Measurements from ENCODE around the gene KIAA1549. TPM values are rescaled to one million over a fixed set of nuclear protein-coding genes. Genes with fewer than 3 reads are reported as not detected.

Gene KIAA1549
- total RNA-seq, 1 experiment from 2014 or later: 18.7 TPM

DNA sequence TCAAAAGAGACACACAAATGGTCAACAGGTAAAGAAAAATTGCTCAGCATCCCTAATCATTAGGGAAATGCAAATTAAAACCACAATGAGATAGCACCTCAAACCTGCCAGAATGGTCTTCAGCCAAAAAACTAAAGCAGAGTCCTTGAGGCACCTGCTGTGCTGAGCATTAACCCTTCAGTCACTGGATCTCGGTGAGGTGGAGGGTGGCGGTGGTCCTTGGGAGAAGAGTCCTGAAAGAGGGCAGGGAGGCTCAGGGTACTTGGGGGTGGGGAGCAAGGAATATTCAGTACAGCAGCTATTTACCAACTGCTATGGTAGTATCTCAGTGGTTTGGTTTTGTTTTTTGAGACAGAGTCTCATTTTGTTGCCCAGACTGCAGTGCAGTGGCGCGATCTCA, 7.1 kb downstream of the KIAA1549 start:
- Mint-ChIP-seq H3K9me3 (no peaks in the 10 kb centered on the region), H3K4me3 (peak overlapping the region; percentile 44), H3K27ac (peak overlapping the region; percentile 15), H3K4me1 (peaks cover 88% of the 10 kb centered on the region), H3K36me3 (no peaks in the 10 kb centered on the region), H3K27me3 (ENCODE audit: low read depth) (no peaks in the 10 kb centered on the region)
- DNase-seq (ENCODE audit: low spot score) (no peak), ATAC-seq (0 out of 2 replicates have a peak, but pooled peaks have one; percentile 6)
- ChIA-PET CTCF (interaction anchor here (0.6 to 1.5 kb wide), 3 partner anchors 88 to 366 kb away, joined by 3 to 5 read pairs (median 4); no protein-coding TSS in a partner anchor), POLR2A (no interaction called here)
- TF ChIP-seq, protein P1, sequence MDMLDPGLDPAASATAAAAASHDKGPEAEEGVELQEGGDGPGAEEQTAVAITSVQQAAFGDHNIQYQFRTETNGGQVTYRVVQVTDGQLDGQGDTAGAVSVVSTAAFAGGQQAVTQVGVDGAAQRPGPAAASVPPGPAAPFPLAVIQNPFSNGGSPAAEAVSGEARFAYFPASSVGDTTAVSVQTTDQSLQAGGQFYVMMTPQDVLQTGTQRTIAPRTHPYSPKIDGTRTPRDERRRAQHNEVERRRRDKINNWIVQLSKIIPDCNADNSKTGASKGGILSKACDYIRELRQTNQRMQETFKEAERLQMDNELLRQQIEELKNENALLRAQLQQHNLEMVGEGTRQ (CRISPR knock-in tag; IDR thresholded peaks at IDR 0.05): no peak
- no peak for TF ChIP-seq FOXJ3 (CRISPR knock-in tag; IDR thresholded peaks at IDR 0.05; ENCODE audit: borderline replicate concordance)
- TF ChIP-seq TP53 (CRISPR knock-in tag; IDR thresholded peaks at IDR 0.05): no peak
- no peak for TF ChIP-seq TEAD1 (CRISPR knock-in tag; IDR thresholded peaks at IDR 0.05)
- TF ChIP-seq TEAD4 (CRISPR knock-in tag; IDR thresholded peaks at IDR 0.05): no peak
- TF ChIP-seq JAZF1 (CRISPR knock-in tag; IDR thresholded peaks at IDR 0.05): no peak
- TF ChIP-seq, protein P2, sequence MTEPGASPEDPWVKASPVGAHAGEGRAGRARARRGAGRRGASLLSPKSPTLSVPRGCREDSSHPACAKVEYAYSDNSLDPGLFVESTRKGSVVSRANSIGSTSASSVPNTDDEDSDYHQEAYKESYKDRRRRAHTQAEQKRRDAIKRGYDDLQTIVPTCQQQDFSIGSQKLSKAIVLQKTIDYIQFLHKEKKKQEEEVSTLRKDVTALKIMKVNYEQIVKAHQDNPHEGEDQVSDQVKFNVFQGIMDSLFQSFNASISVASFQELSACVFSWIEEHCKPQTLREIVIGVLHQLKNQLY (CRISPR knock-in tag; IDR thresholded peaks at IDR 0.05): no peak

DNA sequence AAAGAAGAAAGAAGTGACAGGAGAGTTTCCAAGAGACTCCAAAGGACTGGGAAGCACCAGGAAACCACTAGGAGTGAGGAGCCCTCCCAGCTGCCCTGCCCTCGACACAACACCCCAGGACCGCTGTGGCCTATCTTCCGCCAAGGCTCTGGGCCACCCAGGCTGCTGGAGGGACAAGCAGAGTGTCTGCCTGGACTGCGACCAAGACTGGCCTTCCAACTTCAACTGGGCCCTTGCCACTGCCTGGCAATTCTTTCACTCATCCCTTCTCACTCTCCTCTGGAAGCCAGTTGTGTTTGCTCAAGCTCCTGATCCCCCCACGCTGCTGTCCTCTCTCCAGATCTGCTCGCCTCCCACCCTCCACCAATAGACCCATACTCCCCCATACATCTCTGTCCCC, 10.2 kb downstream of the KIAA1549 start:
- ATAC-seq (no peak), DNase-seq (ENCODE audit: low spot score) (no peak)
- H3K27me3 Mint-ChIP-seq (ENCODE audit: low read depth): no peaks in the 10 kb centered on the region
- ChIA-PET CTCF (no interaction called here), POLR2A (no interaction called here)
- no peak overlapping the region for H3K4me3 Mint-ChIP-seq
- H3K9me3 Mint-ChIP-seq: peaks cover 8% of the 10 kb centered on the region
- peak overlapping the region; percentile 18; the same call in 1 of the 2 replicates for H3K27ac Mint-ChIP-seq
- peaks cover 66% of the 10 kb centered on the region for H3K4me1 Mint-ChIP-seq
- peaks cover 7% of the 10 kb centered on the region; the same call in 1 of the 2 replicates for H3K36me3 Mint-ChIP-seq
- no peak for TF ChIP-seq SP1 (CRISPR knock-in tag; conservative IDR thresholded peaks at IDR 0.05)
- TF ChIP-seq ZNF219 (CRISPR knock-in tag; IDR thresholded peaks at IDR 0.05; ENCODE audit: borderline replicate concordance): no peak
- TF ChIP-seq MYBL2 (CRISPR knock-in tag; IDR thresholded peaks at IDR 0.05): no peak
- no peak for TF ChIP-seq JAZF1 (CRISPR knock-in tag; IDR thresholded peaks at IDR 0.05)
- no peak for TF ChIP-seq SMAD4 (CRISPR knock-in tag; IDR thresholded peaks at IDR 0.05)
- TF ChIP-seq, protein P3, sequence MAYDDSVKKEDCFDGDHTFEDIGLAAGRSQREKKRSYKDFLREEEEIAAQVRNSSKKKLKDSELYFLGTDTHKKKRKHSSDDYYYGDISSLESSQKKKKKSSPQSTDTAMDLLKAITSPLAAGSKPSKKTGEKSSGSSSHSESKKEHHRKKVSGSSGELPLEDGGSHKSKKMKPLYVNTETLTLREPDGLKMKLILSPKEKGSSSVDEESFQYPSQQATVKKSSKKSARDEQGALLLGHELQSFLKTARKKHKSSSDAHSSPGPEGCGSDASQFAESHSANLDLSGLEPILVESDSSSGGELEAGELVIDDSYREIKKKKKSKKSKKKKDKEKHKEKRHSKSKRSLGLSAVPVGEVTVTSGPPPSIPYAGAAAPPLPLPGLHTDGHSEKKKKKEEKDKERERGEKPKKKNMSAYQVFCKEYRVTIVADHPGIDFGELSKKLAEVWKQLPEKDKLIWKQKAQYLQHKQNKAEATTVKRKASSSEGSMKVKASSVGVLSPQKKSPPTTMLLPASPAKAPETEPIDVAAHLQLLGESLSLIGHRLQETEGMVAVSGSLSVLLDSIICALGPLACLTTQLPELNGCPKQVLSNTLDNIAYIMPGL (CRISPR knock-in tag; IDR thresholded peaks at IDR 0.05): no peak
- TF ChIP-seq, protein P4, sequence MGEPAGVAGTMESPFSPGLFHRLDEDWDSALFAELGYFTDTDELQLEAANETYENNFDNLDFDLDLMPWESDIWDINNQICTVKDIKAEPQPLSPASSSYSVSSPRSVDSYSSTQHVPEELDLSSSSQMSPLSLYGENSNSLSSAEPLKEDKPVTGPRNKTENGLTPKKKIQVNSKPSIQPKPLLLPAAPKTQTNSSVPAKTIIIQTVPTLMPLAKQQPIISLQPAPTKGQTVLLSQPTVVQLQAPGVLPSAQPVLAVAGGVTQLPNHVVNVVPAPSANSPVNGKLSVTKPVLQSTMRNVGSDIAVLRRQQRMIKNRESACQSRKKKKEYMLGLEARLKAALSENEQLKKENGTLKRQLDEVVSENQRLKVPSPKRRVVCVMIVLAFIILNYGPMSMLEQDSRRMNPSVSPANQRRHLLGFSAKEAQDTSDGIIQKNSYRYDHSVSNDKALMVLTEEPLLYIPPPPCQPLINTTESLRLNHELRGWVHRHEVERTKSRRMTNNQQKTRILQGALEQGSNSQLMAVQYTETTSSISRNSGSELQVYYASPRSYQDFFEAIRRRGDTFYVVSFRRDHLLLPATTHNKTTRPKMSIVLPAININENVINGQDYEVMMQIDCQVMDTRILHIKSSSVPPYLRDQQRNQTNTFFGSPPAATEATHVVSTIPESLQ (CRISPR knock-in tag; IDR thresholded peaks at IDR 0.05): no peak
- no peak for TF ChIP-seq NFE2L1 (CRISPR knock-in tag; IDR thresholded peaks at IDR 0.05)
- TF ChIP-seq, protein P5, sequence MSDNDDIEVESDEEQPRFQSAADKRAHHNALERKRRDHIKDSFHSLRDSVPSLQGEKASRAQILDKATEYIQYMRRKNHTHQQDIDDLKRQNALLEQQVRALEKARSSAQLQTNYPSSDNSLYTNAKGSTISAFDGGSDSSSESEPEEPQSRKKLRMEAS (CRISPR knock-in tag; IDR thresholded peaks at IDR 0.05): no peak
- TF ChIP-seq SMAD3 (CRISPR knock-in tag; IDR thresholded peaks at IDR 0.05; ENCODE audit: borderline replicate concordance): no peak
- no peak for TF ChIP-seq RELA (CRISPR knock-in tag; IDR thresholded peaks at IDR 0.05; ENCODE audit: borderline replicate concordance)
- TF ChIP-seq, protein P6, sequence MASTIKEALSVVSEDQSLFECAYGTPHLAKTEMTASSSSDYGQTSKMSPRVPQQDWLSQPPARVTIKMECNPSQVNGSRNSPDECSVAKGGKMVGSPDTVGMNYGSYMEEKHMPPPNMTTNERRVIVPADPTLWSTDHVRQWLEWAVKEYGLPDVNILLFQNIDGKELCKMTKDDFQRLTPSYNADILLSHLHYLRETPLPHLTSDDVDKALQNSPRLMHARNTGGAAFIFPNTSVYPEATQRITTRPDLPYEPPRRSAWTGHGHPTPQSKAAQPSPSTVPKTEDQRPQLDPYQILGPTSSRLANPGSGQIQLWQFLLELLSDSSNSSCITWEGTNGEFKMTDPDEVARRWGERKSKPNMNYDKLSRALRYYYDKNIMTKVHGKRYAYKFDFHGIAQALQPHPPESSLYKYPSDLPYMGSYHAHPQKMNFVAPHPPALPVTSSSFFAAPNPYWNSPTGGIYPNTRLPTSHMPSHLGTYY (CRISPR knock-in tag; IDR thresholded peaks at IDR 0.05): no peak
- no peak for TF ChIP-seq GRHL2 (CRISPR knock-in tag; IDR thresholded peaks at IDR 0.05; ENCODE audit: insufficient replicate concordance, severe bottlenecking)
- TF ChIP-seq, protein P2 (CRISPR knock-in tag; IDR thresholded peaks at IDR 0.05): no peak
- TF ChIP-seq, protein P7, sequence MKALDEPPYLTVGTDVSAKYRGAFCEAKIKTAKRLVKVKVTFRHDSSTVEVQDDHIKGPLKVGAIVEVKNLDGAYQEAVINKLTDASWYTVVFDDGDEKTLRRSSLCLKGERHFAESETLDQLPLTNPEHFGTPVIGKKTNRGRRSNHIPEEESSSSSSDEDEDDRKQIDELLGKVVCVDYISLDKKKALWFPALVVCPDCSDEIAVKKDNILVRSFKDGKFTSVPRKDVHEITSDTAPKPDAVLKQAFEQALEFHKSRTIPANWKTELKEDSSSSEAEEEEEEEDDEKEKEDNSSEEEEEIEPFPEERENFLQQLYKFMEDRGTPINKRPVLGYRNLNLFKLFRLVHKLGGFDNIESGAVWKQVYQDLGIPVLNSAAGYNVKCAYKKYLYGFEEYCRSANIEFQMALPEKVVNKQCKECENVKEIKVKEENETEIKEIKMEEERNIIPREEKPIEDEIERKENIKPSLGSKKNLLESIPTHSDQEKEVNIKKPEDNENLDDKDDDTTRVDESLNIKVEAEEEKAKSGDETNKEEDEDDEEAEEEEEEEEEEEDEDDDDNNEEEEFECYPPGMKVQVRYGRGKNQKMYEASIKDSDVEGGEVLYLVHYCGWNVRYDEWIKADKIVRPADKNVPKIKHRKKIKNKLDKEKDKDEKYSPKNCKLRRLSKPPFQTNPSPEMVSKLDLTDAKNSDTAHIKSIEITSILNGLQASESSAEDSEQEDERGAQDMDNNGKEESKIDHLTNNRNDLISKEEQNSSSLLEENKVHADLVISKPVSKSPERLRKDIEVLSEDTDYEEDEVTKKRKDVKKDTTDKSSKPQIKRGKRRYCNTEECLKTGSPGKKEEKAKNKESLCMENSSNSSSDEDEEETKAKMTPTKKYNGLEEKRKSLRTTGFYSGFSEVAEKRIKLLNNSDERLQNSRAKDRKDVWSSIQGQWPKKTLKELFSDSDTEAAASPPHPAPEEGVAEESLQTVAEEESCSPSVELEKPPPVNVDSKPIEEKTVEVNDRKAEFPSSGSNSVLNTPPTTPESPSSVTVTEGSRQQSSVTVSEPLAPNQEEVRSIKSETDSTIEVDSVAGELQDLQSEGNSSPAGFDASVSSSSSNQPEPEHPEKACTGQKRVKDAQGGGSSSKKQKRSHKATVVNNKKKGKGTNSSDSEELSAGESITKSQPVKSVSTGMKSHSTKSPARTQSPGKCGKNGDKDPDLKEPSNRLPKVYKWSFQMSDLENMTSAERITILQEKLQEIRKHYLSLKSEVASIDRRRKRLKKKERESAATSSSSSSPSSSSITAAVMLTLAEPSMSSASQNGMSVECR (CRISPR knock-in tag; IDR thresholded peaks at IDR 0.05; ENCODE audit: borderline replicate concordance): no peak
- no peak for TF ChIP-seq OVOL2 (CRISPR knock-in tag; IDR thresholded peaks at IDR 0.05; ENCODE audit: borderline replicate concordance)
- TF ChIP-seq ZNF138 (CRISPR knock-in tag; conservative IDR thresholded peaks at IDR 0.05): no peak

Measured in WTC11 (cell line).